Thoracic aorta (tissue), 2 donors: Measurements from ENCODE around the gene DMD. TPM values are rescaled to one million over a fixed set of nuclear protein-coding genes. Genes with fewer than 3 reads are reported as not detected.

Experiments
- ATAC-seq: fragments of 150-250 bp; one replicate; pipeline ENCODE4 v1.8.0; 2017; ENCODE audit warnings: low read depth; ENCODE audit not compliant: insufficient number of reproducible peaks, low FRiP score
- DNase-seq: peaks from one replicate; pipeline ENCODE4 v3.0.0-alpha.2; 2020; ENCODE audit warnings: low spot score
- H3K27ac ChIP-seq, 2 donors: fragments of 200-600 bp; sonication (generic); 1 replicate in 1 of 2; 2 replicates in 1 of 2; pipeline ENCODE4 v1.5.1; 2016; ENCODE audit warnings: mild to moderate bottlenecking in 2 of 2, moderate library complexity in 2 of 2
- H3K27me3 ChIP-seq: fragments of 200-600 bp; sonication (generic); replicated peaks from 2 replicates; pipeline ENCODE4 v1.6.0; 2016; ENCODE audit warnings: mild to moderate bottlenecking; ENCODE audit not compliant: insufficient read depth
- H3K36me3 ChIP-seq: fragments of 200-600 bp; sonication (generic); one replicate; pipeline ENCODE4 v1.5.1; 2016
- H3K4me1 ChIP-seq, 2 donors: fragments of 200-600 bp; sonication (generic); 1 replicate in 1 of 2; 2 replicates in 1 of 2; pipeline versions ENCODE4 v1.5.1 to v1.6.0; 2016; ENCODE audit warnings: low read depth in 2 of 2, mild to moderate bottlenecking in 1 of 2; ENCODE audit not compliant: control insufficient read depth in 1 of 2
- H3K4me3 ChIP-seq: fragments of 200-600 bp; sonication (generic); 2 replicates; pipeline ENCODE4 v1.5.1; 2016; ENCODE audit warnings: mild to moderate bottlenecking
- H3K9me3 ChIP-seq: fragments of 200-600 bp; sonication (generic); 2 replicates; pipeline ENCODE4 v1.5.1; 2016
- total RNA-seq, 2 donors: library from RNA; depleted of rRNA; stranded (reverse); fragments of >200 nt; gene quantifications; one replicate each; pipeline versions ENCODE4 v1.1.0 to v1.2.3, GENCODE V29; 2016
- TF ChIP-seq, protein P1 (sequence below): fragments of 200-600 bp; sonication (generic); IDR thresholded peaks from one replicate; pipeline ENCODE4 v1.5.1; 2019; ENCODE audit warnings: antibody characterized with exemption

DMD gene
- total RNA-seq, 2 donors from 2014 or later, result 224 to 233 TPM

DNA sequence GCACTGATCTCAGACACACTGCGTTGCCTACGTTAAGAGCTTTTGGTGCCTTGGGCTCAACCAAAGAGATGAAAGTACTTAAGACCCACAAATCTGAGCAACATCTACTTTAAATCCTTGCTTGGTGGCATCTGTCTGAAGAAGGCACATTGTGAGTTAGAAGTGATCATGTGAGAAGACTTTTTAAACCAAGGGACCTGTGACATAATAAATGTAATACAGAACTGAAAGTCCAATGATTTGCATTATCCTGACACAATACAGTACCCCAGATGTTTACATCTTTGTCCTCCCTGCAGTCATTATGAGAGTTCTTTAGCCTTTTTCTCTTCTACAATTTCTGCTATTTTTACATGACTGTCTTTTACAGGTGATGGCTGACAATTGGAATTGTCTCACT is 2042.8 kb downstream of the DMD start:
- no peaks in the 10 kb centered on the region for H3K27me3 ChIP-seq
- ATAC-seq (no peak), DNase-seq (no peak)
- H3K27ac ChIP-seq, result no peak overlapping the region
- TF ChIP-seq, protein P1, sequence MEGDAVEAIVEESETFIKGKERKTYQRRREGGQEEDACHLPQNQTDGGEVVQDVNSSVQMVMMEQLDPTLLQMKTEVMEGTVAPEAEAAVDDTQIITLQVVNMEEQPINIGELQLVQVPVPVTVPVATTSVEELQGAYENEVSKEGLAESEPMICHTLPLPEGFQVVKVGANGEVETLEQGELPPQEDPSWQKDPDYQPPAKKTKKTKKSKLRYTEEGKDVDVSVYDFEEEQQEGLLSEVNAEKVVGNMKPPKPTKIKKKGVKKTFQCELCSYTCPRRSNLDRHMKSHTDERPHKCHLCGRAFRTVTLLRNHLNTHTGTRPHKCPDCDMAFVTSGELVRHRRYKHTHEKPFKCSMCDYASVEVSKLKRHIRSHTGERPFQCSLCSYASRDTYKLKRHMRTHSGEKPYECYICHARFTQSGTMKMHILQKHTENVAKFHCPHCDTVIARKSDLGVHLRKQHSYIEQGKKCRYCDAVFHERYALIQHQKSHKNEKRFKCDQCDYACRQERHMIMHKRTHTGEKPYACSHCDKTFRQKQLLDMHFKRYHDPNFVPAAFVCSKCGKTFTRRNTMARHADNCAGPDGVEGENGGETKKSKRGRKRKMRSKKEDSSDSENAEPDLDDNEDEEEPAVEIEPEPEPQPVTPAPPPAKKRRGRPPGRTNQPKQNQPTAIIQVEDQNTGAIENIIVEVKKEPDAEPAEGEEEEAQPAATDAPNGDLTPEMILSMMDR, result no peak
- H3K4me3 ChIP-seq, result no peak overlapping the region
- no peaks in the 10 kb centered on the region for H3K36me3 ChIP-seq
- H3K9me3 ChIP-seq, result no peaks in the 10 kb centered on the region
- H3K4me1 ChIP-seq, result peaks cover 0 to 7% of the 10 kb centered on the region in 2 donors

DNA sequence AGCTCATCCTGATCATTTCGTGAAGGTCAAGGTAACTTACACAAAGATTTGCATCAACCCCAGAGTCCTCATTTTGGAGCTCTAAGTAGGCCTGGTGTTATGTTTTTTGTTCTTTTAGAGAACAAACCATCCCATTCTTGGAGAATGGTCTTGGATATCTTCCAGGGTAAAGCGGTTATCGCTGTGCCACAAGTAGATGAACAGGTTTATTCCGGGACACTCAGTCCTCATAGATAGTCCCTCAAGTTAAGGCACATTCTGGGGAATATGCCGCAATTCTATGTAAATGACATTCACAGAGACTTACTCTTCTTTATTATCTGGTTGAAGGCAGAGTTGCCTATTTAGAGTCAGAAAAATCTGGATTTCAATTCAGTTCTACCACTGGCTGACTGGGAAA is 2044.5 kb downstream of the DMD start:
- no peak for DNase-seq
- TF ChIP-seq, protein P1, result no peak
- no peak for ATAC-seq

DNA sequence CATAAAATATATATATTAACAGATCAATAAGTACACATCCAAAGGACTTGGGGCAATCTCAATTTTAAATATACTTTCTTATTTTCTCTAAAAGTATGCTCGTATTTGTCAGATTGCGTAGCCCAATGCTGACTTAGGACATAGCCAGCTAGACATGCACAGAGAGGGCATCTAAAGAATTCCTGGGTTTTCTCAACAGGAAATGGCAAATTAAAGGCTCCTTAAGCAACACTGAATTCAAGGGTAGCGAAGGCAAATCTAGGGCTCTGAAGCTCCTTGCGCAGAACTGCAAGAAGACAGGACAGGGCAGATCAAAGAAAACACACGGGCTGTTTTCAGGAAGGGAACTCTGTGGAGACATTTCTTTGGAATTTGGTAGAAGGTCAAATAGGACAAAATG is 2044.9 kb downstream of the DMD start:
- H3K27me3 ChIP-seq, result no peaks in the 10 kb centered on the region
- no peak overlapping the region for H3K4me3 ChIP-seq
- DNase-seq (no peak), ATAC-seq (no peak)
- TF ChIP-seq, protein P1, result no peak
- H3K36me3 ChIP-seq, result no peaks in the 10 kb centered on the region
- no peaks in the 10 kb centered on the region for H3K4me1 ChIP-seq
- H3K27ac ChIP-seq, result no peak overlapping the region
- H3K9me3 ChIP-seq, result no peaks in the 10 kb centered on the region

More for the DNA sequence above, 2044.5 kb downstream of the DMD start:
- no peaks in the 10 kb centered on the region for H3K9me3 ChIP-seq
- no peaks in the 10 kb centered on the region for H3K27me3 ChIP-seq
- H3K4me3 ChIP-seq, result no peak overlapping the region
- no peak overlapping the region for H3K27ac ChIP-seq
- H3K4me1 ChIP-seq, result no peaks in the 10 kb centered on the region
- no peaks in the 10 kb centered on the region for H3K36me3 ChIP-seq

DNA sequence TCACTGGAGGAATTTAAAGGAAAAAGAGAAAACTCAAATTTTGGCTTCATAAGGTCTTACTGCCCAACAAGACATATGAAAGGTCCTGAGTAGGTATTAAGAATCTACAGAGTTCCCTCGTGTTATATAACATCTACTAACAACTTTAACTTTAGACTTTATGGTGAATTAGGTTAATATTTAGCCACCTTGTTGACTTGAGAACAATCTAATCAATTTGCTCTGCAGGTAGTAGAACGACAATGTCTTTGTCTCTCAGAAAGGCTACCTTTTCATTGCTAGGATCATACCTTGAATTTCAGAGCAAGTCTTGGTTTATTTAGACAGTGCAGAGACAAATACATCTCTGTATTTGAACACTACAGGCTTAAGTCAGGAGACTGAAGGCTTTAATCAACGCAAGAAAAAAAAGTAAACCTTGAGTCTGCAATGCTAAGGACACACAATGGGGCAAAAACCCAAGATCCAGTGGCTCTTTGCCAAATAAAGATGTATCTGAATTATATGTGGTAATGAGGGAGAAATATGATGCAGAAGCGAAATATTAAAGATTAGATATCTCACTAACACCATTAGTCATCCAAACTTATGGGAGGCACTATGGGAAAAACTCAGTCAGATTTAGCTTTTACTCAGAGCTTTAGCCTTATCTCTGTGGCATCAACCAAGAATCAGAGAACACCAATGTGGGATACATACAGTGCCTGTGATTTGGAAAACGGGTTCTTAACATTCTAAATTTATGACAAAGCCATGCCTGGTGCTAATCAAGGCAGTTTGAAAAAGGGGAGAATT is 2045.9 kb downstream of the DMD start:
- TF ChIP-seq, protein P1, result no peak
- DNase-seq (no peak), ATAC-seq (no peak)
- Histone ChIP-seq H3K4me1 (no peaks in the 10 kb centered on the region), H3K4me3 (no peak overlapping the region), H3K27ac (no peak overlapping the region), H3K36me3 (no peaks in the 10 kb centered on the region), H3K9me3 (no peaks in the 10 kb centered on the region), H3K27me3 (no peaks in the 10 kb centered on the region)

DNA sequence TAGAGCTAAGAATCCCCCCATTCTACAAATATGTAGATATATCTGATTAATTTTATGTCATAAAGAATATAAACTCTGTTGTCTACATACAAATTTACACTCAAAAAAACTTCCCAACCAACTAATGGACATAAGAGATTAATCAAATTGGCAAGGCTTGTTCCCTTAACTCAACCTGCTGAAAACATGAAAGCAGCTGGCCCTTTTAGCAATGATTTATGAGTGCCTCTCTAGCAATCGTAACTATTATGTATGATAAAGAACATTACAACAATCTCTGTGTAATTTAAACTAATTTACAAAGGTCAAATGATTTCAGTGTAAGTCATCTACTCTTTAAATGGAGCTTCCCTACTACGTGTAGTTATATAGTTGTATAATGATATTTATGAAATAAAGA is 2056.4 kb downstream of the DMD start:
- ATAC-seq, result no peak
- no peak overlapping the region for H3K27ac ChIP-seq
- DNase-seq, result no peak
- H3K36me3 ChIP-seq, result no peaks in the 10 kb centered on the region
- TF ChIP-seq, protein P1, result no peak
- H3K4me1 ChIP-seq, result no peaks in the 10 kb centered on the region
- H3K4me3 ChIP-seq, result no peak overlapping the region
- H3K9me3 ChIP-seq, result no peaks in the 10 kb centered on the region
- H3K27me3 ChIP-seq, result no peaks in the 10 kb centered on the region
